Thoracic aorta (tissue), 2 donors: Measurements from ENCODE around the gene SLCO3A1. TPM values are rescaled to one million over a fixed set of nuclear protein-coding genes. Genes with fewer than 3 reads are reported as not detected.

Source experiments
- ATAC-seq: fragments of 150-250 bp; one replicate; pipeline ENCODE4 v1.8.0; 2017; ENCODE audit warnings: low read depth; ENCODE audit not compliant: insufficient number of reproducible peaks, low FRiP score
- DNase-seq: peaks from one replicate; pipeline ENCODE4 v3.0.0-alpha.2; 2020; ENCODE audit warnings: low spot score
- H3K27ac ChIP-seq, 2 donors: fragments of 200-600 bp; sonication (generic); 1 replicate in 1 of 2; 2 replicates in 1 of 2; pipeline ENCODE4 v1.5.1; 2016; ENCODE audit warnings: mild to moderate bottlenecking in 2 of 2, moderate library complexity in 2 of 2
- H3K27me3 ChIP-seq: fragments of 200-600 bp; sonication (generic); replicated peaks from 2 replicates; pipeline ENCODE4 v1.6.0; 2016; ENCODE audit warnings: mild to moderate bottlenecking; ENCODE audit not compliant: insufficient read depth
- H3K36me3 ChIP-seq: fragments of 200-600 bp; sonication (generic); one replicate; pipeline ENCODE4 v1.5.1; 2016
- H3K4me1 ChIP-seq, 2 donors: fragments of 200-600 bp; sonication (generic); 1 replicate in 1 of 2; 2 replicates in 1 of 2; pipeline versions ENCODE4 v1.5.1 to v1.6.0; 2016; ENCODE audit warnings: low read depth in 2 of 2, mild to moderate bottlenecking in 1 of 2; ENCODE audit not compliant: control insufficient read depth in 1 of 2
- H3K4me3 ChIP-seq: fragments of 200-600 bp; sonication (generic); 2 replicates; pipeline ENCODE4 v1.5.1; 2016; ENCODE audit warnings: mild to moderate bottlenecking
- H3K9me3 ChIP-seq: fragments of 200-600 bp; sonication (generic); 2 replicates; pipeline ENCODE4 v1.5.1; 2016
- total RNA-seq, 2 donors: library from RNA; depleted of rRNA; stranded (reverse); fragments of >200 nt; gene quantifications; one replicate each; pipeline versions ENCODE4 v1.1.0 to v1.2.3, GENCODE V29; 2016
- TF ChIP-seq, protein P1 (sequence below): fragments of 200-600 bp; sonication (generic); IDR thresholded peaks from one replicate; pipeline ENCODE4 v1.5.1; 2019; ENCODE audit warnings: antibody characterized with exemption

SLCO3A1 gene
- total RNA-seq, 2 donors from 2014 or later: 16.5 to 39.1 TPM

DNA sequence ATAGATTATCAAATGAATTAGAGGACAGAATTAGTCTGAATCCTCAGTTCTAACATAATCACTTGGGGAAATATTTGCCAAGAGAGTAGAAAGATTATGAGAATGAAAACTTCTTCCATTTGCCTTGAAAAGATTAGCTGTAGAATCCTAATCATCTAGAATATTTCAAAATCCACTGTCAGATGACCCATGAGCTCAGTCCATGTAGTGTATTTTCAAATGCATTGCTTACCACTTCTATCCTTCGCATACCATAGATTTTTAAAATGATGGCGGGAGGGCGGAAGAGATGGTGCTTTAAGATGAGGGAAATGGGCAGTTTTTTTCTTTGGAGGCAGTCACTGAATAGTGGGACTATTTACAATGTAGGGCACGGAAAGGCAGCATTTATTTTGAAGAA lies 136.3 kb downstream of the SLCO3A1 start:
- H3K36me3 ChIP-seq: no peaks in the 10 kb centered on the region
- TF ChIP-seq, protein P1, sequence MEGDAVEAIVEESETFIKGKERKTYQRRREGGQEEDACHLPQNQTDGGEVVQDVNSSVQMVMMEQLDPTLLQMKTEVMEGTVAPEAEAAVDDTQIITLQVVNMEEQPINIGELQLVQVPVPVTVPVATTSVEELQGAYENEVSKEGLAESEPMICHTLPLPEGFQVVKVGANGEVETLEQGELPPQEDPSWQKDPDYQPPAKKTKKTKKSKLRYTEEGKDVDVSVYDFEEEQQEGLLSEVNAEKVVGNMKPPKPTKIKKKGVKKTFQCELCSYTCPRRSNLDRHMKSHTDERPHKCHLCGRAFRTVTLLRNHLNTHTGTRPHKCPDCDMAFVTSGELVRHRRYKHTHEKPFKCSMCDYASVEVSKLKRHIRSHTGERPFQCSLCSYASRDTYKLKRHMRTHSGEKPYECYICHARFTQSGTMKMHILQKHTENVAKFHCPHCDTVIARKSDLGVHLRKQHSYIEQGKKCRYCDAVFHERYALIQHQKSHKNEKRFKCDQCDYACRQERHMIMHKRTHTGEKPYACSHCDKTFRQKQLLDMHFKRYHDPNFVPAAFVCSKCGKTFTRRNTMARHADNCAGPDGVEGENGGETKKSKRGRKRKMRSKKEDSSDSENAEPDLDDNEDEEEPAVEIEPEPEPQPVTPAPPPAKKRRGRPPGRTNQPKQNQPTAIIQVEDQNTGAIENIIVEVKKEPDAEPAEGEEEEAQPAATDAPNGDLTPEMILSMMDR: no peak
- H3K4me3 ChIP-seq: no peak overlapping the region
- no peak for ATAC-seq
- DNase-seq: no peak
- no peak overlapping the region for H3K27ac ChIP-seq
- no peaks in the 10 kb centered on the region for H3K9me3 ChIP-seq
- H3K4me1 ChIP-seq: peaks cover 4 to 29% of the 10 kb centered on the region in 2 donors
- H3K27me3 ChIP-seq: no peaks in the 10 kb centered on the region

DNA sequence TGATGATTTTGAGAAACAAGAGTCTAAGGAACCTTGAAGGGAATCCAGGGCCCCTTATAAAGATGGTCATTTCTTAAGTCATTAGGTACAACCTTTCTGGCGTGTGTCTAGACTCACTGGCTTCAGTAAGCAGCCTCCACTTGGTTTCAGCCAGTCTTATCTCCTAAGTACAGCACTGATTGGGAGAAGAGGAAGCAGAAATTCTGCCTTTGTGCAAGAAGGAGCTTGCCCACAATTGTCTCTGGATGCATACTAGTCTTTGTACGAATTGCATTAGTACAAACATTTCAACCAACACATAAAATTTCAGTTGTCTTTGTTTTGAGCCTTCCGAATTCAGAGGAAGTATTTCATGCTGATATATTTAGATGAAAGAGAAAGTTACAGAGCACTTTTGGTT lies 139.4 kb downstream of the SLCO3A1 start:
- no peak for DNase-seq
- H3K27me3 ChIP-seq: no peaks in the 10 kb centered on the region
- H3K27ac ChIP-seq: no peak overlapping the region
- H3K4me1 ChIP-seq: peaks cover 4 to 21% of the 10 kb centered on the region in 2 donors
- ATAC-seq: no peak
- no peaks in the 10 kb centered on the region for H3K36me3 ChIP-seq
- H3K9me3 ChIP-seq: no peaks in the 10 kb centered on the region
- TF ChIP-seq, protein P1: no peak
- no peak overlapping the region for H3K4me3 ChIP-seq

DNA sequence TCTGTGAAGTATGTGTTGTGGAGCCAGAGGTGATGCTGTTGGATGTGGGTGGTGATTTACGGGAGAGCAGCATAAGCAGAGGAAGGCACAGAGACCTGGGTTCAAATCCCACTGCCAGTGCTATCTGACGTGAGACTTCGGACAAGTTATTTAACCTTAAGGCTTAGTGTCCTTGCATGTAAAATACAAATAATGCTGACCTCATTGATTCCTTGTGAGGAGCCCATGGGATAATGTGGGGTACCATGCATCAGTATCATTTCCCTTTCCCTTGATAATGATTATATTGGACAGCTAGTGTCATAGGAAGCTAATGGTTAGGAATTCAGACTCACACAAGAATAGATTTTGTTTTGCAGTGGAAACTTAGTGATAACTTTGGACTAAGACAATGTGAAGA lies 141.6 kb downstream of the SLCO3A1 start:
- Histone ChIP-seq H3K27ac (no peak overlapping the region), H3K9me3 (no peaks in the 10 kb centered on the region), H3K4me1 (peaks cover 4 to 16% of the 10 kb centered on the region in 2 donors), H3K27me3 (no peaks in the 10 kb centered on the region), H3K4me3 (no peak overlapping the region), H3K36me3 (no peaks in the 10 kb centered on the region)
- TF ChIP-seq, protein P1: no peak
- no peak for ATAC-seq
- DNase-seq: no peak

DNA sequence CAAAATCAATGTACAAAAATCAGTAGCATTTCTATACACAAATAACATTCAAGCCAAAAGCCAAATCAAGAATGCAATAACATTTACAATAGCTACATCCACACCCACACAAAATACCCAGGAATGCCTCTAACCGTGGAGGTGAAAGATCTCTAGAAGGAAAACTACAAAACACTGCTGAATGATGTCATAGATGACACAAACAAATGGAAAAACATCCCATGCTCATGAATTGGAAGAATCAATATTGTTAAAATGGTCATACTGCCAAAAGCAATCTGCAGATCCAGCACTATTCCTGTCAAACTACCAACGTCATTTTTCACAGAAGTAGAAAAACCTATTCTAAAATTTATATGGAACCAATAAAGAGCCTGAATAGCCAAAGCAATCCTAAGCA lies 143.7 kb downstream of the SLCO3A1 start:
- no peaks in the 10 kb centered on the region for H3K27me3 ChIP-seq
- H3K4me3 ChIP-seq: no peak overlapping the region
- TF ChIP-seq, protein P1: no peak
- no peak for DNase-seq
- peaks cover 4 to 5% of the 10 kb centered on the region in 2 donors for H3K4me1 ChIP-seq
- H3K36me3 ChIP-seq: no peaks in the 10 kb centered on the region
- H3K9me3 ChIP-seq: no peaks in the 10 kb centered on the region
- H3K27ac ChIP-seq: no peak overlapping the region
- no peak for ATAC-seq

DNA sequence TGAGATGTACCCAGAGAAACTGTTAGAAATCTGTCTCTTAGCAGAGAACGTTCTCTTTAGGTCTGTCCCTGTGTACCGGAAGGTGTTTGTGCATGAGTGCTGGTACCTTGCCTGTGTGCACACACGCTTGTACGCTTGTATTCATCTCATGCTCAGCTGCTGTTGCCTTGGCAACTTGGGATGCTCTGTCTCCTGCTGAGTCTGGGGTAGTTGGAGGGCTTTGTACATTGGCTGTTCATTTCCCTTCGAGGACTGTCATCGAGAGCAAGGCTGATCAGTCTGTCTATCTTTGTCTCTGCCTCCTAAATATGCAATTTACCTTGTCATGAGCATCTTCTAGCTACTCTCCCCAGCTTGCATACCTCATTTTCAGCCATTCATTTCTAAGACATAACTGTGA lies 147.2 kb downstream of the SLCO3A1 start:
- no peaks in the 10 kb centered on the region for H3K4me1 ChIP-seq
- no peak overlapping the region for H3K4me3 ChIP-seq
- TF ChIP-seq, protein P1: no peak
- no peaks in the 10 kb centered on the region for H3K9me3 ChIP-seq
- no peaks in the 10 kb centered on the region for H3K27me3 ChIP-seq
- no peak for DNase-seq
- no peak for ATAC-seq
- no peaks in the 10 kb centered on the region for H3K36me3 ChIP-seq
- no peak overlapping the region for H3K27ac ChIP-seq
